ENCODE measurements around the gene CLDN19. TPM values are rescaled to one million over a fixed set of nuclear protein-coding genes. Genes with fewer than 3 reads are reported as not detected.

The CLDN19 gene
- total and polyA plus RNA-seq, 9 donors, result 0.10 to 3.5 (median 0.58) TPM

- DNase-seq, result no peak
- no peaks in the 10 kb centered on the region for H3K9me3 ChIP-seq (replicated peaks; ENCODE audit: control insufficient read depth, low read depth, low read length)
- H3K27ac ChIP-seq (ENCODE audit: low read length), result no peak overlapping the region
- peaks cover 15% of the 10 kb centered on the region for H3K36me3 ChIP-seq (ENCODE audit: control insufficient read depth, insufficient read depth, low read length)
- H3K4me1 ChIP-seq (ENCODE audit: control insufficient read depth, insufficient read depth, low read length), result peaks cover 12% of the 10 kb centered on the region
- H3K27me3 ChIP-seq (ENCODE audit: control insufficient read depth, insufficient read depth, low read length), result no peaks in the 10 kb centered on the region
- H3K4me3 ChIP-seq (ENCODE audit: low read length), result no peak overlapping the region
- WGBS (ENCODE audit: insufficient coverage), result 56% methylated on average over 3 of the region's 4 CpGs
Observed at GRCh38 chr1:42741706-42742105, 1.7 kb upstream of the CLDN19 start.

DNA sequence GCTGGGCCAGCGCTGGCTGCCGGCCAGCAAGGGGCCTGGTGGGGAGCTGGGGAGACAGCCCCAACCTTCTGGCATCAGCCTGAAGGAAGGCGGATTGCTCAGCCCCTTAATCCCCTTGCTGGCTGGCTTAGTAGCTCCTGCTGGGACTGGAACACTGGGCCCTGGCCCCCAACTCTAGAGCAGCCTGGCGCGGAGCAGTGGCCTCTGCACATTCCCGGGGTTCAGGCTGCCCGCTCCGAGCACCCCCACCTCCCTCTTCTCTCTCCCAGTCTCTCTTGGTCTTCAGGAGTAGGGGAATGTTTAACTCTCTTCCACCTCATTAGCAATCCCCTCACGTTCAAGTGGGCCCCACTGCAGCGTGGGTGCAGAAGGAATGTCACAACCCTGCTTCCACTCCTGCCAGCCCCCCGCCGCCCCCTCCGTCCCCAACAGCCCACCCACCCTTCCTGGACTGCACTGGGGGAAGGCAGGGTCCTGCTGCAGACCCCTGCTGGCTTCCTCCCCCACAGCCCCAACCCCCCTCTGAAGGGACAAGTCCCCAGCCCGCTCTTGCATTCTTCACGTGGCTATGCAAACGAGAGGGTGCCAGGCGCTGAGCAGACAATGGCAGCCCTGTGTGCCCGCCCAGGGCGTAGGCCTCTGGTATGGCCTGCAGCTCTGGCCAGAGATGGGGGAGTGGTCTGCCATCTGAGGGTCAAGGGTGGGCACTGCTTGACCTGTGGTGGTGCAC, 980 bp upstream of the CLDN19 start:
- Histone ChIP-seq H3K9me3 (replicated peaks; ENCODE audit: control insufficient read depth, low read depth, low read length) (no peaks in the 10 kb centered on the region), H3K4me1 (ENCODE audit: control insufficient read depth, insufficient read depth, low read length) (peaks cover 12% of the 10 kb centered on the region), H3K27ac (ENCODE audit: low read length) (no peak overlapping the region), H3K4me3 (ENCODE audit: low read length) (no peak overlapping the region), H3K27me3 (ENCODE audit: control insufficient read depth, insufficient read depth, low read length) (no peaks in the 10 kb centered on the region), H3K36me3 (ENCODE audit: control insufficient read depth, insufficient read depth, low read length) (peaks cover 8% of the 10 kb centered on the region)
- 51% methylated on average over 8 of the region's 19 CpGs for WGBS (ENCODE audit: insufficient coverage)
- DNase-seq, result no peak

DNA sequence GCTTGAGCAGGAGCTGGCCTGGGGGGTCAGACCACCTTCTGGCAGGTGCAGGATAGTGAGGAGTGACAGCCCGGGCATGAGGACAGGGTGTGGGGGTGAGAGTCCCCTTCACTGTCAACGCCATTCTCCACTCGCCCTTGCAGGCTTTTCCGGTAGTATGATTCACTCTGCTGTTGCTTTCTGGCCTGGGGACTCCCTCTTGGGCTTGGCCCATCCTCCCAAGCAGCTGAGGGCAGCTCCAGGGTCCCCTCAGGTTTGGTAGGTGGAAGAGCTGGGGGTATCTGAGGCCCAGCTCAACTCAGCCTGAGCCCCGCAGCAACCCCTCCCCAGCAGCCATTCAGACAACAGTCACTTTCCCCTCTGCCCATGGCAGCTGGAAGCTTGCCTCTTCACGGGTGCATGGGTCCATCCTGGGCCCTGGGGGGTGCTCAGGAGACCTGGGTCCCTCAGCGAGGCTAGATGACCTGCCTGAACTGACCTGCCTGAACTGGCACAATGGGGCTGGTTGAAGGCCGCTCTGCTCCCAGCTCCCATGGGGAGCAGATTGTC, 1.3 kb downstream of the CLDN19 start:
- DNase-seq, result no peak
- H3K27ac ChIP-seq (ENCODE audit: low read length), result no peak overlapping the region
- H3K36me3 ChIP-seq (ENCODE audit: control insufficient read depth, insufficient read depth, low read length), result no peaks in the 10 kb centered on the region
- WGBS (ENCODE audit: insufficient coverage), result 74% methylated on average over 3 of the region's 8 CpGs
- H3K4me1 ChIP-seq (ENCODE audit: control insufficient read depth, insufficient read depth, low read length), result peaks cover 12% of the 10 kb centered on the region
- H3K27me3 ChIP-seq (ENCODE audit: control insufficient read depth, insufficient read depth, low read length), result no peaks in the 10 kb centered on the region
- H3K4me3 ChIP-seq (ENCODE audit: low read length), result no peak overlapping the region
- H3K9me3 ChIP-seq (replicated peaks; ENCODE audit: control insufficient read depth, low read depth, low read length), result no peaks in the 10 kb centered on the region

DNA sequence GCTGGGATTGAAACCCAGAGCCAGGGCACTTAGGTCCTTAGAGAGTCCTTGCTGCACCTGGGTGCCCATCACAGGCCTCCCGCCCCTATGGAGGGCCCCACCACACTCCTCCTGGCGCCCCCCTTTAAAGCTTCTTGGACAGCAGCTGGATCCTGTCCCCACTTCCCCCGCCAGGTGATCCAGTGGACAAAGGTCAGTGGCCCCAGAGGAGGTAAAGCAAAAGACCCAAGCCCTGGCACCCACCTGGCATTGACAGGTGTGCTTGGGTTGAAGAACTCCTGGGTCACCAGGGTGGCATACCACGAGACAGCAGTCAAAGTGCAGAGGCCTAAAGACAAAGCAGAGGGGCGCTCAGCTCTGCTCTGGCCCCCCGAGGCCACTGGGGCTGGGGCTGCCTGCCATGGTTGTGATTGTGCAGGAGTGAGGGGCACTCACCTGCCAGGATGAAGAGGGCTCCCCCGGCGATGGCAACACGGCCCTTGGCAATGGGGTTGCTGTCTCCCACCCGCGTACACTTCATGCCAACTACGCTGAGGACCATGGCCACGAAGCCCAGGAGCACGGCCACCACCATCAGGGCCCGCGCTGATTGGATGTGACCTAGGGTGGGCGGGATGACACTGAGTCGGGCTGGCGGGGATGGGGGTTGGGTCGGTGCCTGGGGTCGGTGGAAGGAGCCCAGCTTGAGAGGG, 1.9 kb downstream of the CLDN19 start:
- WGBS (ENCODE audit: insufficient coverage), result 84% methylated on average over 18 of the region's 21 CpGs
- Histone ChIP-seq H3K36me3 (ENCODE audit: control insufficient read depth, insufficient read depth, low read length) (no peaks in the 10 kb centered on the region), H3K9me3 (replicated peaks; ENCODE audit: control insufficient read depth, low read depth, low read length) (no peaks in the 10 kb centered on the region), H3K4me3 (ENCODE audit: low read length) (no peak overlapping the region), H3K27me3 (ENCODE audit: control insufficient read depth, insufficient read depth, low read length) (no peaks in the 10 kb centered on the region), H3K27ac (ENCODE audit: low read length) (no peak overlapping the region), H3K4me1 (ENCODE audit: control insufficient read depth, insufficient read depth, low read length) (peaks cover 12% of the 10 kb centered on the region)
- DNase-seq, result no peak

- H3K4me1 ChIP-seq (ENCODE audit: control insufficient read depth, insufficient read depth, low read length), result peaks cover 12% of the 10 kb centered on the region
- 42% methylated on average over 5 of the region's 5 CpGs for WGBS (ENCODE audit: insufficient coverage)
- H3K4me3 ChIP-seq (ENCODE audit: low read length), result no peak overlapping the region
- H3K9me3 ChIP-seq (replicated peaks; ENCODE audit: control insufficient read depth, low read depth, low read length), result no peaks in the 10 kb centered on the region
- H3K27ac ChIP-seq (ENCODE audit: low read length), result no peak overlapping the region
- DNase-seq, result peak; percentile 42
- H3K27me3 ChIP-seq (ENCODE audit: control insufficient read depth, insufficient read depth, low read length), result no peaks in the 10 kb centered on the region
- no peaks in the 10 kb centered on the region for H3K36me3 ChIP-seq (ENCODE audit: control insufficient read depth, insufficient read depth, low read length)
Observed at GRCh38 chr1:42737257-42737656, 2.8 kb downstream of the CLDN19 start.

DNA sequence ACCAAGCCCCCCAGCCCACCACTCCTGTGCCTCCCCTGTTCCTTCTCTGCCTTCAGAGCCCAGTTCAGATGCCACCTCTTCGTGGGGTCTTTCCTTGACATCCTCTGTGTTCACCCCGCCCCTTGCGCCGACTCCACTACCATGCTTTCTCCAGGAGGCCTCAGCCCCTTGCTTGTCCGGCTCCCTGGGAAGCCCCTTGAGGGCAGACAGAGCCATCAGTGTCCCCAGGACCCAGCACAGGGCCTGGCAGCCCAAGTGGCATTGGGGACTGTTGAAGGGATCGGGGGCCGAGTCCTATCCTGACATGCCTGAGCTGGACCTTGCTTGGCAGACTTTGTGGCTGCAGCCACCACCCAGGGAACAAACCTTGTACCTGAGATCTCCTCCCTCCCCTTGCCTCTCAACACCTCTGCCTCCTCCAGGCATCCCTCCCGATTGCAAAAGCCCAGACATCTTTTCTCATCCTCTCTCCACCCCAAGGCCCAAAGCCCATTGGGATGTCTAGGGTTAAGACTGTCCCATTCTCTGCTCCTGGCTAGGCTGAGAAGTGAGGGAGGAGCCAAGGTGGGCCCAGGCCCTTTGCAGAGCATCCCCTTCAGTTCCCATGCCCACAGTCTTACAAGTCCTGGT, 3.4 kb downstream of the CLDN19 start:
- Histone ChIP-seq H3K4me3 (ENCODE audit: low read length) (no peak overlapping the region), H3K36me3 (ENCODE audit: control insufficient read depth, insufficient read depth, low read length) (no peaks in the 10 kb centered on the region), H3K4me1 (ENCODE audit: control insufficient read depth, insufficient read depth, low read length) (peaks cover 12% of the 10 kb centered on the region), H3K27ac (ENCODE audit: low read length) (no peak overlapping the region), H3K27me3 (ENCODE audit: control insufficient read depth, insufficient read depth, low read length) (no peaks in the 10 kb centered on the region), H3K9me3 (replicated peaks; ENCODE audit: control insufficient read depth, low read depth, low read length) (no peaks in the 10 kb centered on the region)
- WGBS (ENCODE audit: insufficient coverage), result 100% methylated on average over 6 of the region's 8 CpGs
- no peak for DNase-seq

- Histone ChIP-seq H3K9me3 (replicated peaks; ENCODE audit: control insufficient read depth, low read depth, low read length) (no peaks in the 10 kb centered on the region), H3K27ac (ENCODE audit: low read length) (no peak overlapping the region), H3K36me3 (ENCODE audit: control insufficient read depth, insufficient read depth, low read length) (no peaks in the 10 kb centered on the region), H3K27me3 (ENCODE audit: control insufficient read depth, insufficient read depth, low read length) (no peaks in the 10 kb centered on the region), H3K4me3 (ENCODE audit: low read length) (no peak overlapping the region), H3K4me1 (ENCODE audit: control insufficient read depth, insufficient read depth, low read length) (peaks cover 12% of the 10 kb centered on the region)
- no peak for DNase-seq
- WGBS (ENCODE audit: insufficient coverage), result 100% methylated on average over 1 of the region's 4 CpGs
Observed at GRCh38 chr1:42736152-42736551, 3.9 kb downstream of the CLDN19 start.

GRCh38 chr1:42735477-42736105, 4.4 kb downstream of the CLDN19 start:
- Histone ChIP-seq H3K27ac (ENCODE audit: low read length) (no peak overlapping the region), H3K27me3 (ENCODE audit: control insufficient read depth, insufficient read depth, low read length) (no peaks in the 10 kb centered on the region), H3K4me3 (ENCODE audit: low read length) (no peak overlapping the region), H3K9me3 (replicated peaks; ENCODE audit: control insufficient read depth, low read depth, low read length) (no peaks in the 10 kb centered on the region), H3K36me3 (ENCODE audit: control insufficient read depth, insufficient read depth, low read length) (no peaks in the 10 kb centered on the region), H3K4me1 (ENCODE audit: control insufficient read depth, insufficient read depth, low read length) (peaks cover 8% of the 10 kb centered on the region)
- WGBS (ENCODE audit: insufficient coverage), result 76% methylated on average over 13 of the region's 14 CpGs
- no peak for DNase-seq

GRCh38 chr1:42735056-42735455, 5.0 kb downstream of the CLDN19 start:
- H3K36me3 ChIP-seq (ENCODE audit: control insufficient read depth, insufficient read depth, low read length), result no peaks in the 10 kb centered on the region
- no peak overlapping the region for H3K27ac ChIP-seq (ENCODE audit: low read length)
- DNase-seq, result no peak
- H3K9me3 ChIP-seq (replicated peaks; ENCODE audit: control insufficient read depth, low read depth, low read length), result no peaks in the 10 kb centered on the region
- no peak overlapping the region for H3K4me3 ChIP-seq (ENCODE audit: low read length)
- peaks cover 5% of the 10 kb centered on the region for H3K4me1 ChIP-seq (ENCODE audit: control insufficient read depth, insufficient read depth, low read length)
- 76% methylated on average over 11 of the region's 11 CpGs for WGBS (ENCODE audit: insufficient coverage)
- H3K27me3 ChIP-seq (ENCODE audit: control insufficient read depth, insufficient read depth, low read length), result no peaks in the 10 kb centered on the region

Data from muscle of leg (tissue), 11 donors.